Measurements from ENCODE around the gene MTFR1L.
"Not testable (repeated sequence)": the region's sequence is repeated elsewhere in the genome, so short reads cannot be mapped to it uniquely, and the experiment has no call there.

The MTFR1L gene

DNA sequence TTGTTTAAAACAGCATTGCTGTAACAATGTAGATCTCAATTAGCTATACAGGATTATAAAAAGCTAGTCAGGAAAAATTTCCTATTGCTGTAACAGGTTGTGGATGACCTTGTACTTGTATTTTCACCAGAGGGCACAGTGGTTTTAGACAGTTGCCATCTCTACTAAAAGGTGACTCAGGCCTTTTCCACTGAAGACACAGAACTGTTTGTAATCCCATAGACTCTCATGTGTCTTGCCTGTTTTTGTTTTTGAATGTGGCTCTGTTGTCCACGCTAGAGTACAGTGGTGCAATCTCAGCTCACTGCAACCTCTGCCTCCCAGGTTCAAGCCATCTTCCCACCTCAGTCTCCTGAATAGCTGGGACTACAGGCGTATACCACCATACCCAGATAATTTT, 5.9 kb downstream of the MTFR1L start:
- DNase-seq (ENCODE audit: low read depth, low spot score) = no peak

DNA sequence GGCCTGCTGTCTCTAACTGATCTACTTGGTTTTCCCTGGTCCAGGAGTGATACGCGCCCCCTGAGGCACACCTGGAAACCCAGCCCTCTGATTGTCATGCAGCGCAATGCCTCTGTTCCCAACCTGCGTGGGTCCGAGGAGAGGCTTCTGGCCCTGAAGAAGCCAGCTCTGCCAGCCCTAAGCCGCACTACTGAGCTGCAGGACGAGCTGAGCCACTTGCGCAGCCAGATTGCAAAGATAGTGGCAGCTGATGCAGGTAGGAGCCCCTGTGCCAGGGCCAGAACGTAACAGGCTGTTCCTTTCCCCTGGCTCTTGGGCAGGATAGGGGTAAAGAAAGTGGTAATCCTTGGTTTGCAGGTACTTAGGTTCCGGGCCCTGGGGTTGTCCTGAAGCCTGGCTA, 6.8 kb downstream of the MTFR1L start:
- no peak for DNase-seq (ENCODE audit: low read depth, low spot score)

- no peak for DNase-seq (ENCODE audit: low read depth, low spot score)
Measured at GRCh38 chr1:25828491-25828890, 8.7 kb downstream of the MTFR1L start.

- no peak for DNase-seq (ENCODE audit: low read depth, low spot score)
Measured at GRCh38 chr1:25829046-25829445, 9.3 kb downstream of the MTFR1L start.

- DNase-seq (ENCODE audit: low read depth, low spot score) = no peak
Measured at GRCh38 chr1:25831569-25832196, 11.9 kb downstream of the MTFR1L start.

DNA sequence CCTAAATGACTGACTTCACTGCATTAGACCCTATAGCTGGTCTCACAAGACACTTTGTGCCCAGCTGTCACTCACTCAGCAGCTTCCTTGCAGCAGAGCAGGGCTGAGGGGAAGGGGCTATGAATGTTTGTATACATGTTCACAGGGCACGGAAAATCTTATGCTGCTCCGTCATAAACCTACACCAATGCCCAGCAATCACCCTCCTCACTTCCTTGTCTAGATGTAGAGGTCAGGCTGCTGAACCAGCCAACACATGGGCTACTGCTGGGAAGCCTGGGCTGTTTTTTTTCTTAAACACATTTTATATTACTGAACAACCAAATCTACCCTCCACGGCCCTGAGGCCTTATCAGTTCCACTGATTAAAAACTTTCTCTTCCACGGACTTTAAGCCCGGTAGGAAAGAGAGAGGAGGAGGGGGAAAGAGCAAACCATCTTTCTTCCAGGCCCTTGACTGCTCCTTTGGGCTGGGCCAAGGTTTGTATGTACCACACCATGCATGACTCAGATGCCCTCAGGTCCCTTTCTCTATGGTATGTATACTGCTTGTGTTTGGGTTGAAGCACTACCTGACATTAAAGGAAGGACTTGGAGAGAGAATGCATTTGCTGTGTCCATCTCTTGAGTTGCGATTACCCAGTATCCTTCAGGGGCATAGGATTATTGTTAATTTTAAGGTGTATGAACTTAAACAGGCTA, 12.7 kb downstream of the MTFR1L start:
- no peak for DNase-seq (ENCODE audit: low read depth, low spot score)

DNA sequence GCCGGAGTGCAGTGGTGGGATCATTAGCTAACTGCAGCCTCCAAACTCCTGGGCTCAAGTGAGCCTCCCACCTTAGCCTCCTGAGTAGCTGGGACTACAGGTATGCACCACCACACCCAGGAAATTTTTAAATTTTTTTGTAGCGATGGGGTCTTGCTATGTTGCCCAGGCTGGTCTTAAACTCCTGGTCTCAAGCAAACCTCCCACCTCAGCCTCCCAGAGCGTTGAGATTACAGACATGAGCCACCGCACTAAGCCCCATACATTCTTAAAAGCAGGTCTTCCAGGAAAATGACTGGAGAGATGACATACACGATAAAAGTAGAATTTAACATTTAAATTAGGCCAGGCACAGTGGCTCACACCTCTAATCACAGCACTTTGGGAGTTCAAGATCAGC, 13.4 kb downstream of the MTFR1L start:
- DNase-seq (ENCODE audit: low read depth, low spot score) = no peak

DNA sequence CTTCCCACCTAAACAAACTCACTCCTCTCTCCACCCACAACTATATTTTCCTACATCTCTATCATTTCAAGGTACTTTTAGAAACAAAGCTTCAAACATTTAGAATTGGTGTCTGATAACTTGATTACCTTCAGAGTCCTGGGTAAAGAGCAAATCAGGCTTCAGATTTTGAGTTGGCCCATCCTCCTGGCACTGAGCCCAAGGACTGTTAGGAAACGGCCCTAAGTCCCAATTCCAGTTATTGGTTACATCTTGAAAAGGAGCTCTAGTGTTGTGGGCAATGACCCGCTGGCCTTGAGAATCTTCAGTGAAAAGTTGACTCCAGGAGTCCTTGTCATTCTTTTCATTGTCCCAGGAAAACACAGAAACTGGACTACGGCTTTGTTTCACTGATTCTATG, 15.1 kb downstream of the MTFR1L start:
- DNase-seq (ENCODE audit: low read depth, low spot score) = no peak

- DNase-seq (ENCODE audit: low read depth, low spot score) = no peak
Measured at GRCh38 chr1:25836695-25837094, 16.9 kb downstream of the MTFR1L start.

- DNase-seq (ENCODE audit: low read depth, low spot score) = peak; percentile 23
Measured at GRCh38 chr1:25837262-25837875, 17.6 kb downstream of the MTFR1L start.

- not testable (repeated sequence) for DNase-seq (ENCODE audit: low read depth, low spot score)
Measured at GRCh38 chr1:25839808-25840207, 20.1 kb downstream of the MTFR1L start.

DNA sequence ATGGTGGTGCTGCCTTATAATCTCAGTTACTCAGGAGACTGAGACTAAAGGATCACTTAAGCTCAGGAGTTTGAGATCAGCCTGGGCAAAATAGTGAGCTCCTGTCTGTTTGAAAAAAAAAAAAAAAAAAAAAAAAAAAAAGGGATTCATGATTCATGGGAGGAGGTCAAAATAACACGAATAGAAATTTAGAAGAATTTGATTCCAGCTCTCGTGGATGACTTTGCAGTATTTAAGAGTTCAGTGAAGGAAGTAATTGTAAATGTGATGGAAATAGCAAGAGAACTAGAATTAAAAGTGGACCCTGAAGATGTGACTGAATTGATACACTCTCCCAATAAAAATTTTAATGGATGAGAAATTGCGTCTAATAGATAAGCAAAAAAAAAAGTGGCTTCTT, 23.7 kb downstream of the MTFR1L start:
- DNase-seq (ENCODE audit: low read depth, low spot score) = no peak

DNA sequence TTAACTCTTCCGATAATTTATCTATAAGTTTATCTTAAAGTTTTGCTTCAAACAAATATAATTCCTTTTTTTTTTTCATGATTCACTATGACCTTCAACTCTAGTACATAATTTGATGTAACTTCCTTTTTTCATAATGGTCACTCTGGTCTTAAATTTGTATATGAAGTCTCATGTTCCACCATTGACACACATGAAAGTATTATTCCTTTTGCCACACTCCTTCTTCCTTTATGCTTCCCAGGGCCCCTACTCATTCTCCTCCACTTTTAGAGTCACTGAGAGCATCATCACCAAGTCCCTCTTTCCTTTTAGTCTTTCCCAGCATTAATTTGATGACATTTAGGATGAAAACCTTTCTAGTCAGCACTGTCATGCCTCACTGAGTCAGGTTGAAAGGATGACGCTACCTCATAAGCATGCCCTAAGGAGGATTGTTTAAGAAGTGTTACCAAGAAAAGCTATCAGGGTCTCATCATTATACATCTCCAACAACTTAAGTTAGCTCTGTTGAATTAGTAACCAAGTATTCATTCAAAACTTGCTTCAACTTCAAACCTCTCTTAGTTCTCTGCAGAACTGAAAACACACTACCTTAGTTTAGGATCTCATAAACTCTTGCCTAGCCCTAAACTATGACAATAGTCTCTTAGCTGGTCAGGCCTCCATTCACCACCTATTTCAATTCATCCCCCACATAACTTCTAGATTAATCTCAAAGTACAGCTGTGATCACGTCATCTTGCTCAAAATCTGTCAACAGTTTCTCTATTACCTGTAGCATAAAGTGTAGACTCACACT, 25.0 kb downstream of the MTFR1L start:
- DNase-seq (ENCODE audit: low read depth, low spot score) = no peak

GRCh38 chr1:25845664-25846063, 25.9 kb downstream of the MTFR1L start:
- no peak for DNase-seq (ENCODE audit: low read depth, low spot score)

DNA sequence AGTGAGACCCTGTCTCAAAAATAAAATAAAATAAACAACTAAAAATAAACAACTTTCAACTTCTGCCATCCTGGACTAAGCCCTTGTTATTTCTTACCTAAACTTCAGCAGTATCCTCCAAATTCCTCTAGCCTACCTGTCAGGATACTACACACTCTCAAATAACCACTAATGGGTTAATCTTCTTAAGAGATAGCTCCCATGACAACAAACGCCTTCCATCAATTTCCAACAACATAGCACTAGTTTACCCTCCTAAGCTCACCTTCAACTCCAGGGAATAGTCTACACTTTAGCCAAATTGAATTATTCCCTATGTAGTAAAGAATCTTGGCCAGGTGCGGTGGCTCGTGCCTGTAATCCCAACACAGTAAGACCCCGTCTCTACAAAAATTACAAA, 28.2 kb downstream of the MTFR1L start:
- no peak for DNase-seq (ENCODE audit: low read depth, low spot score)

DNA sequence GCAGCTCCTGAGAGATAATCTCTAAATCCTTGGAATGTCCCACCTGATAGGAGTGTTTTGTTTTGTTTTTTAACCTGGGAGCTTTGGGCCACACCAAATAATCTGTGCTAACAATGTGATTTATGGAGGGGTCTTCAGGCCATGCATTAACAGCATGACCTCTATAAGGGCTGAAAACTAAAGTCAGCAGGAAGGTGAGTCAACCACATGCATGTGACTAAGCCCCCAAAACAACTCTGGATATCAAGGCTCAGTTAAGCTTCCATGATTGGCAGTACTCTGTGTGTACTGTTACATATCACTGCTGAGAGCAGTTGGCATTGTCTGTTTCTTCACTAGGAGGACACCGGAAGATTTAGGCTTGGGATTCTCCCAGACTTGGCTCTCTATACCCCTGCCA, 28.8 kb downstream of the MTFR1L start:
- no peak for DNase-seq (ENCODE audit: low read depth, low spot score)

DNA sequence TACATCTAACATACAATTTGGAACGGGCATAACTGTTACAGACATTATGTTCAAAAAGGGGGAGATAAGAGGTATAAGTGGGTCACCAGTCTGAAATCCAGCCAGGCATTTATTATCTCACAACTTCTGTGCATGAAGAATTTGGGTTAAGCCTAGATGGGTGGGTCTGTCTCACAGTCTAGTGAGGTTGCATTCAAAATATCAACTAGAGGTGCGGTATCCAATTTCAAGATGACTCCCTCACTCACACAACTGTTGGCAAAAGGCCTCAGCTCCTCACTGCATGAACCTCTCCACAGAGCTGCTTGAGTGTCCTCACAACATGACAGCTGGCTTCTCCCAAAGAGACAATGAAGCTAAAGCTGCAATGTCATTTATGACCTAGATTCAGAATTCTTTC, 34.8 kb downstream of the MTFR1L start:
- no peak for DNase-seq (ENCODE audit: low read depth, low spot score)

GRCh38 chr1:25856856-25857255, 37.1 kb downstream of the MTFR1L start:
- no peak for DNase-seq (ENCODE audit: low read depth, low spot score)

GRCh38 chr1:25858494-25858893, 38.7 kb downstream of the MTFR1L start:
- no peak for DNase-seq (ENCODE audit: low read depth, low spot score)

- peak; percentile 96 for DNase-seq (ENCODE audit: low read depth, low spot score)
Measured at GRCh38 chr1:25858906-25859789, 39.4 kb downstream of the MTFR1L start, which contains the start of gene AUNIP. Gene AUNIP (minus strand): TSS chr1:25859457. CDS start chr1:25859357, 100 bp downstream.
